Panc1 (cell line): Measurements from ENCODE around the gene COPZ1. TPM values are rescaled to one million over a fixed set of nuclear protein-coding genes. Genes with fewer than 3 reads are reported as not detected.
A peak's percentile ranks its signal among the peaks of the same experiment; 100 is the strongest.

Experiments used
- ATAC-seq: fragments of 200-7000 bp; cut with Tn5 transposase; 2 replicates; pipeline ENCODE4 v1.9.1; 2020; ENCODE audit warnings: mild to moderate bottlenecking, moderate library complexity
- BruUV-seq: library from RNA; stranded (reverse); fragments of 400-500 nt; replicated peaks from 2 replicates; lab custom pipeline; 2021; lab: Mats Ljungman, UMichigan
- CTCF ChIA-PET: fragments of 300-600 bp; sonication (Branson Sonifier 250); formaldehyde crosslinking; loops from one replicate; lab custom pipeline; 2022; ENCODE audit warnings: antibody characterized with exemption; lab: Charles Lee
- POLR2A ChIA-PET: fragments of 300-600 bp; sonication (Branson Sonifier 250); formaldehyde crosslinking; loops from one replicate; lab custom pipeline; 2022; ENCODE audit warnings: antibody characterized with exemption; lab: Charles Lee
- DNase-seq: peaks from one replicate; pipeline ENCODE4 v3.0.0-alpha.2; 2010; ENCODE audit warnings: low read depth, low spot score
- H3K27ac ChIP-seq: 2 replicates; pipeline ENCODE4 v1.5.1; 2011; ENCODE audit warnings: mild to moderate bottlenecking, low read length, inconsistent platforms
- H3K27me3 ChIP-seq: fragments of 200-500 bp; sonication (Bioruptor generic); 2 replicates; pipeline ENCODE4 v1.6.0; 2014; ENCODE audit warnings: low read length, inconsistent platforms; ENCODE audit not compliant: control insufficient read depth, insufficient read depth
- H3K36me3 ChIP-seq: fragments of 200-500 bp; sonication (Bioruptor generic); 2 replicates; pipeline ENCODE4 v1.5.1; 2014; ENCODE audit warnings: inconsistent platforms, mild to moderate bottlenecking, low read length, moderate library complexity; ENCODE audit not compliant: control insufficient read depth, insufficient read depth
- H3K4me1 ChIP-seq: 2 replicates; pipeline ENCODE4 v1.5.1; 2011; ENCODE audit warnings: inconsistent platforms, mild to moderate bottlenecking, low read length, moderate library complexity; ENCODE audit not compliant: control insufficient read depth, insufficient read depth
- H3K4me3 ChIP-seq, 2 experiments: 2 replicates each; pipeline ENCODE4 v1.5.1; 2011 to 2012; ENCODE audit warnings: low read depth in 2 of 2, low read length in 2 of 2, mild to moderate bottlenecking in 2 of 2, inconsistent platforms in 1 of 2, moderate library complexity in 1 of 2
- H3K9me3 ChIP-seq: fragments of 200-500 bp; sonication (Bioruptor generic); 2 replicates; pipeline ENCODE4 v1.5.1; 2014; ENCODE audit warnings: low read depth, mild to moderate bottlenecking, inconsistent platforms, low read length, moderate library complexity; ENCODE audit not compliant: control insufficient read depth, insufficient read depth
- POLR2AphosphoS5 ChIP-seq: IDR thresholded peaks from 2 replicates; pipeline ENCODE4 v1.6.1; 2012; ENCODE audit warnings: mild to moderate bottlenecking, low read depth, low read length, moderate library complexity
- SIN3A ChIP-seq: IDR thresholded peaks from 2 replicates; pipeline ENCODE4 v1.6.1; 2012; ENCODE audit warnings: low read depth, mild to moderate bottlenecking, low read length, moderate library complexity, borderline replicate concordance; ENCODE audit not compliant: insufficient read depth
- TCF7L2 ChIP-seq: IDR thresholded peaks from 2 replicates; pipeline ENCODE4 v1.6.1; 2011; ENCODE audit warnings: mild to moderate bottlenecking, low read depth, low read length, inconsistent platforms
- in situ Hi-C: cut with HindIII; loops from 2 replicates; pipeline ENCODE4 v1.10.0; 2016; ENCODE audit warnings: low sequenced_read_pairs, low pct_unique_long_range_greater_than_20kb
- intact Hi-C: fragments of 100-400 bp; cut with micrococcal nuclease; formaldehyde crosslinking; loops from one replicate; pipeline ENCODE4 v1.10.0; 2022; ENCODE audit not compliant: unreplicated experiment
- total RNA-seq: library from RNA; stranded (reverse); gene quantifications from one replicate; pipeline ENCODE4 v1.2.1, GENCODE V29; 2021; ENCODE audit not compliant: unreplicated experiment
- TF ChIP-seq, protein P1 (sequence below), 2 experiments: IDR thresholded peaks; 2 replicates each; pipeline ENCODE4 v1.6.1; 2011 to 2012; ENCODE audit warnings: low read depth in 2 of 2, control low read depth in 1 of 2, low read length in 1 of 2, mild to moderate bottlenecking in 1 of 2, moderate library complexity in 1 of 2; ENCODE audit not compliant: insufficient read depth in 1 of 2
- TF ChIP-seq, protein P2 (sequence below): fragments of 450-650 bp; IDR thresholded peaks from 2 replicates; pipeline ENCODE4 v1.5.1; 2017; ENCODE audit warnings: mild to moderate bottlenecking

COPZ1 gene
- total RNA-seq, 1 experiment from 2014 or later, result 175 TPM

DNA sequence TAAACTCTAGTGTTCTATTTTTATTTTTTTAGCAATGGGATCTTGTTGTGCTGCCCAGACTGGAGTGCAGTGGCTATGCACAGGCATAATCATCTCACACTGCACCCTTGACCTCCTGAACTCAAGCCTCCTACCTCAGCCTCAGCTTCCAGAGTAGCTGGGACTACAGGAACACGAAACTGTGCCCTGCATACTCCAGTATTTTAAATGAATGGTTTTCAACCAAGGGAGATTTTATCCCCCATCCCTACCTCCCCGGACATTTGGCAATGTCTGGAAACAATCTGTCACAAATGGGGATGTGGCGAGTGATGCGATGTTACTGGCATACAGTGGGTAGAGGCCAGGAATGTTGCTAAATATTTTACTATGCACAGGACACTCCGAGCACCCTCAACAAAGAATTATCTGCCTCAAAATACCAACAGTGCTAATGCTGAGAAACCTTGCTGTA is 47.1 kb upstream of the COPZ1 start:
- DNase-seq, result no peak
- intact Hi-C loops (no loop called here), in situ Hi-C loops (no loop called here)
- Histone ChIP-seq H3K4me1 (peaks cover 21% of the 10 kb centered on the region), H3K27me3 (no peaks in the 10 kb centered on the region), H3K9me3 (no peaks in the 10 kb centered on the region), H3K36me3 (peaks cover 36% of the 10 kb centered on the region), H3K27ac (peak overlapping the region; percentile 100), H3K4me3 (peak overlapping the region; percentile 93 to 99)
- ChIA-PET POLR2A (no interaction called here), CTCF (no interaction called here)
- no TSS peak for BruUV-seq
- no peak for ATAC-seq
- TF ChIP-seq POLR2AphosphoS5, result no peak
- no peak for TF ChIP-seq TCF7L2
- no peak for TF ChIP-seq SIN3A
- TF ChIP-seq, protein P1, sequence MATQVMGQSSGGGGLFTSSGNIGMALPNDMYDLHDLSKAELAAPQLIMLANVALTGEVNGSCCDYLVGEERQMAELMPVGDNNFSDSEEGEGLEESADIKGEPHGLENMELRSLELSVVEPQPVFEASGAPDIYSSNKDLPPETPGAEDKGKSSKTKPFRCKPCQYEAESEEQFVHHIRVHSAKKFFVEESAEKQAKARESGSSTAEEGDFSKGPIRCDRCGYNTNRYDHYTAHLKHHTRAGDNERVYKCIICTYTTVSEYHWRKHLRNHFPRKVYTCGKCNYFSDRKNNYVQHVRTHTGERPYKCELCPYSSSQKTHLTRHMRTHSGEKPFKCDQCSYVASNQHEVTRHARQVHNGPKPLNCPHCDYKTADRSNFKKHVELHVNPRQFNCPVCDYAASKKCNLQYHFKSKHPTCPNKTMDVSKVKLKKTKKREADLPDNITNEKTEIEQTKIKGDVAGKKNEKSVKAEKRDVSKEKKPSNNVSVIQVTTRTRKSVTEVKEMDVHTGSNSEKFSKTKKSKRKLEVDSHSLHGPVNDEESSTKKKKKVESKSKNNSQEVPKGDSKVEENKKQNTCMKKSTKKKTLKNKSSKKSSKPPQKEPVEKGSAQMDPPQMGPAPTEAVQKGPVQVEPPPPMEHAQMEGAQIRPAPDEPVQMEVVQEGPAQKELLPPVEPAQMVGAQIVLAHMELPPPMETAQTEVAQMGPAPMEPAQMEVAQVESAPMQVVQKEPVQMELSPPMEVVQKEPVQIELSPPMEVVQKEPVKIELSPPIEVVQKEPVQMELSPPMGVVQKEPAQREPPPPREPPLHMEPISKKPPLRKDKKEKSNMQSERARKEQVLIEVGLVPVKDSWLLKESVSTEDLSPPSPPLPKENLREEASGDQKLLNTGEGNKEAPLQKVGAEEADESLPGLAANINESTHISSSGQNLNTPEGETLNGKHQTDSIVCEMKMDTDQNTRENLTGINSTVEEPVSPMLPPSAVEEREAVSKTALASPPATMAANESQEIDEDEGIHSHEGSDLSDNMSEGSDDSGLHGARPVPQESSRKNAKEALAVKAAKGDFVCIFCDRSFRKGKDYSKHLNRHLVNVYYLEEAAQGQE (IDR thresholded peaks at IDR 0.05; ENCODE audit: insufficient read depth in 1 of 2, low read depth in 2 of 2, low read length in 1 of 2), result no peak
- TF ChIP-seq, protein P2, sequence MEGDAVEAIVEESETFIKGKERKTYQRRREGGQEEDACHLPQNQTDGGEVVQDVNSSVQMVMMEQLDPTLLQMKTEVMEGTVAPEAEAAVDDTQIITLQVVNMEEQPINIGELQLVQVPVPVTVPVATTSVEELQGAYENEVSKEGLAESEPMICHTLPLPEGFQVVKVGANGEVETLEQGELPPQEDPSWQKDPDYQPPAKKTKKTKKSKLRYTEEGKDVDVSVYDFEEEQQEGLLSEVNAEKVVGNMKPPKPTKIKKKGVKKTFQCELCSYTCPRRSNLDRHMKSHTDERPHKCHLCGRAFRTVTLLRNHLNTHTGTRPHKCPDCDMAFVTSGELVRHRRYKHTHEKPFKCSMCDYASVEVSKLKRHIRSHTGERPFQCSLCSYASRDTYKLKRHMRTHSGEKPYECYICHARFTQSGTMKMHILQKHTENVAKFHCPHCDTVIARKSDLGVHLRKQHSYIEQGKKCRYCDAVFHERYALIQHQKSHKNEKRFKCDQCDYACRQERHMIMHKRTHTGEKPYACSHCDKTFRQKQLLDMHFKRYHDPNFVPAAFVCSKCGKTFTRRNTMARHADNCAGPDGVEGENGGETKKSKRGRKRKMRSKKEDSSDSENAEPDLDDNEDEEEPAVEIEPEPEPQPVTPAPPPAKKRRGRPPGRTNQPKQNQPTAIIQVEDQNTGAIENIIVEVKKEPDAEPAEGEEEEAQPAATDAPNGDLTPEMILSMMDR, result no peak

DNA sequence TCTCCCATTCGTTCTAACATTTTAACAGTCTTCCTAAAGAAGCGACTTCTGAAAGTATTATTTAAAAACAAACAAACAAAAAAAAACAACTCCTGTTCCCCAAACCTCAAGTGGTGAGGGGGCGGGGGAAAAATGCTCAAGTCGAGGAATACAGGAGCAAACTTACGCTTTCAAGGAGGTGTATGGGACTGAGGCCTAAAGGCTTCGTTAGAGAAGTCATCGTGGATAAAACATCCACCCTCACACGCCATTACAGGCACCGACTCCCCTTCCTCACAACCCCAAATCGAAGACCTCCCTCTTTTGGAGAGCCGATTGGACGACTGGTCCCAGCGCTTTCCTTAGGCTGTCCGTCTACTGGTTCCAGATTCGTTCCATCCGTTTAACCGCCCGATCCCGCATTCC is 45.7 kb upstream of the COPZ1 start:
- Histone ChIP-seq H3K4me1 (peaks cover 26% of the 10 kb centered on the region), H3K9me3 (no peaks in the 10 kb centered on the region), H3K27ac (peak overlapping the region; percentile 100), H3K4me3 (peak overlapping the region; percentile 93 to 99), H3K36me3 (peaks cover 42% of the 10 kb centered on the region), H3K27me3 (no peaks in the 10 kb centered on the region)
- CTCF ChIA-PET, result interaction anchor here (2.8 kb wide), 1 partner anchor 46 kb away, joined by 19 read pairs; the partner anchor contains the start of gene COPZ1
- ATAC-seq (no peak), DNase-seq (no peak)
- intact Hi-C loops (no loop called here), in situ Hi-C loops (no loop called here)
- no peak for TF ChIP-seq TCF7L2
- no TSS peak for BruUV-seq
- POLR2A ChIA-PET, result interaction anchor here (1.8 to 1.9 kb wide), 3 partner anchors 19 to 46 kb away, joined by 8 to 10 read pairs (median 10); partner anchors contain the start of gene COPZ1
